DND-41 (cell line): ENCODE measurements around the gene IL10RA.

Experiments used
- EZH2 ChIP-seq: IDR thresholded peaks from 3 replicates; pipeline ENCODE4 v1.6.1; 2012; ENCODE audit warnings: borderline replicate concordance, low read depth, mild to moderate bottlenecking, moderate library complexity, low read length, inconsistent platforms; ENCODE audit not compliant: severe bottlenecking
- TF ChIP-seq, protein P1 (sequence below): IDR thresholded peaks from 2 replicates; pipeline ENCODE4 v1.5.1; 2012; ENCODE audit warnings: borderline replicate concordance, low read length, moderate library complexity, mild to moderate bottlenecking; ENCODE audit not compliant: poor library complexity, severe bottlenecking; ENCODE audit errors: extremely low read depth

DNA sequence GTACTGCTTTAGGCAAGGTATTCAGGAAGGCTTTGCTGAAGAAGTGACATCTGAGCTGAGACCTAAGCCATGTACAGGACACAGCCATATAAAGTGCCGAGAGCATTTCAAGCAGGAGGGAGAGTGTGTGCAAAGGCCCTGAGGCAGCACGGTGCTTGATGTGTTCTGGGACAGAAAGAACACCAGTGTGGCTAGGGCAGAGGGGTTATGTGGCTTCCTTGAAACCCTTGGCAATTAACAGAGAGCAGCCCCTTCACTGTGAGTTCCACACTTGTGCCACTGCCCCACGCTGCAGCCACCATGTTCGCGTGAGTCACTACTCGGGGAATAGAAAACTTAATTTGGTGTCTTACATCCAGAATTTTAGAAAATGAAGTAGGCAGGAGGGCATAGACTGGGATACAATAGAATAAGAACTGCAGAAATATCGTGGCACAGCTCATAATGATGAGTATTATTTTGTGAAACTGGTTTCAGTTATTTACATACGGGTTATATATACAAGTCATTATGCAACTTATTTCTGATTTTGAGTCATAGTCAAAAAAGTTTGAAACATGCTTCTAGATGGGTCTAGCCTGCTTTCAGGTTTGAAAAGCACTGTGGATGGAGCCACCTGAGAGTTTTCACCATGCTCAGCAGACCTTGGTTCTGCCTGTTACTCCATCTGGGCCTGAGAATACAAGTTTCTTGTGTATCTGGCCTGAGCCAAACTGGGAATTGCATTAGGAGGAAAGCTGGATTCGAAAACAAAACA, 11.8 kb downstream of the IL10RA start:
- TF ChIP-seq, protein P1, sequence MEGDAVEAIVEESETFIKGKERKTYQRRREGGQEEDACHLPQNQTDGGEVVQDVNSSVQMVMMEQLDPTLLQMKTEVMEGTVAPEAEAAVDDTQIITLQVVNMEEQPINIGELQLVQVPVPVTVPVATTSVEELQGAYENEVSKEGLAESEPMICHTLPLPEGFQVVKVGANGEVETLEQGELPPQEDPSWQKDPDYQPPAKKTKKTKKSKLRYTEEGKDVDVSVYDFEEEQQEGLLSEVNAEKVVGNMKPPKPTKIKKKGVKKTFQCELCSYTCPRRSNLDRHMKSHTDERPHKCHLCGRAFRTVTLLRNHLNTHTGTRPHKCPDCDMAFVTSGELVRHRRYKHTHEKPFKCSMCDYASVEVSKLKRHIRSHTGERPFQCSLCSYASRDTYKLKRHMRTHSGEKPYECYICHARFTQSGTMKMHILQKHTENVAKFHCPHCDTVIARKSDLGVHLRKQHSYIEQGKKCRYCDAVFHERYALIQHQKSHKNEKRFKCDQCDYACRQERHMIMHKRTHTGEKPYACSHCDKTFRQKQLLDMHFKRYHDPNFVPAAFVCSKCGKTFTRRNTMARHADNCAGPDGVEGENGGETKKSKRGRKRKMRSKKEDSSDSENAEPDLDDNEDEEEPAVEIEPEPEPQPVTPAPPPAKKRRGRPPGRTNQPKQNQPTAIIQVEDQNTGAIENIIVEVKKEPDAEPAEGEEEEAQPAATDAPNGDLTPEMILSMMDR, result no peak
- no peak for TF ChIP-seq EZH2
